IPS-18c (cell line): ENCODE results near the gene CFAP58.

Experiments
- H3K4me3 ChIP-seq: 2 replicates; pipeline ENCODE4 v1.7.0; 2013; ENCODE audit warnings: low read depth, mild to moderate bottlenecking, low read length, moderate library complexity; ENCODE audit not compliant: insufficient read depth
- H3K9me3 ChIP-seq: one replicate; pipeline ENCODE4 v1.6.1; 2013; ENCODE audit warnings: mild to moderate bottlenecking, low read length, moderate library complexity; ENCODE audit not compliant: control insufficient read depth, insufficient read depth

CFAP58 gene

DNA sequence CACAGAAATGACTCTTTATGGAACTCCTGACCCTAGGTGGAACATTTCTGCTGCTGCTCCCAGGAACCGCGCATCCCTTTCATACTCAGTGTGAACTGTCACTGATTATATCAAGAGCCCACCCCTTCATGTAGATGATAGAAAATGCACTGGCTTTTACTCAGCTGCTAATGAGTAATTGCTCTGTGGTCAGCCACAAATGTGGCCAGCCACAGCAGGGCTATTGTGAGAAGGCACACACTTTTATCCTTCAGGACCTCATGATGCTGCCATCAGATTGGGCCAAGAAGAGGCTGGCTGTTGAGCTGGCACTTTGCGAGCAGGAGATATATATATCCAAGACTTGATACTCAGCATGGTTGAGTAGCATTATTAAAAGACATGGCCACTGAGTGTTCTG is 124.7 kb downstream of the CFAP58 start:
- H3K4me3 ChIP-seq, result no peak overlapping the region
- H3K9me3 ChIP-seq, result no peaks in the 10 kb centered on the region

DNA sequence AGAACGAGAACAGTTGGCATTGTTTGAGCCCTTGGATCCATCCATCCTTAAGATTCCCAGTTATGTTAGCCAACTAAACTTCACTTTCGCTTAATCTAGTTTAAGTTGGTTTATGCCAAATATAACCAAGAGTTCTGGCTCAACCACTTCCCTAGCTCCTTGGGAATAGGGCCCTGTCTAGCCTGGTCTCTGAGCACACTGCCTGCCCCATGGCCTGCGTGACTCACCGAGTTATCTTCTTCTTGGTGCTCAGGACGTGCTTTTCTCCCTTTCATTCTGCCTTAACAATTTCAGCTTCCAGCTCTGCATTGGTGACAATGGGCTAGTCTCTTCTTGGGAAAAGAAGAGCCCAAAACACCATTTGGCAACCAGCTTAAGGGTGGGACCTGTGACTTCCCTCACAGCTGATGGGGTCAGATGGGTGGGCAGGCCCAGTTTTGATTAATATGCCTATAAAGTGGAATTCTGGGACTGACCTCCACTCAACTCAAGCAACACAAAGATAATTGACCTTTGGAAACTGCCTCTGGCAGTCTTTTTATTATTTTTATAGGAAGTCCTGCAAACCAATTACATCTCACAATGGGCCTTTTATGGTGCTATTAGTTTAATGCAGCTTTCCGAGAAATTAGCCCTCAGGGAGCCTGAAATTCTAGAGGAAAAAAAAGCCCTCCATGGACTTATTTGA is 126.4 kb downstream of the CFAP58 start:
- no peaks in the 10 kb centered on the region for H3K9me3 ChIP-seq

DNA sequence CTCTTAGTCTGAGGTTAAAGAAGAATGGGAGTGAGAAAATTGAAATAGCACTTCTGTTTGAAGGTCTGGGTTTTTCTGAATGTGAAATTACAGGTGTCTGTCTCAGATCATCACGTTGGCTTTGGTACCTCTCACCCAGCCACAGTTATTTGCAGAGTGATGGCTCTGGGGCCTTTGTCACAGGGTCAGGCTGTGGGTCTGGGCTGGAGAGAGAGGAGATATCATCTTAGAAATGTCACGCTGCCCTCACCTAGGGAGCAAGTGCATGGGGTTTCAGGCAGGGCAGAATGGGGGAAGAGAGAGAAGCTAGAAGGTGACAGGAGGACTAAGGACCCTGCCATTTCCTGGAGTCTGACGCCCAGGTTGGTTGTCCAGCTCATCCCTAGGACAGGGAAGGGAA is 127.2 kb downstream of the CFAP58 start:
- H3K4me3 ChIP-seq, result no peak overlapping the region
- no peaks in the 10 kb centered on the region for H3K9me3 ChIP-seq

More for the DNA sequence above, 126.4 kb downstream of the CFAP58 start:
- no peak overlapping the region for H3K4me3 ChIP-seq

DNA sequence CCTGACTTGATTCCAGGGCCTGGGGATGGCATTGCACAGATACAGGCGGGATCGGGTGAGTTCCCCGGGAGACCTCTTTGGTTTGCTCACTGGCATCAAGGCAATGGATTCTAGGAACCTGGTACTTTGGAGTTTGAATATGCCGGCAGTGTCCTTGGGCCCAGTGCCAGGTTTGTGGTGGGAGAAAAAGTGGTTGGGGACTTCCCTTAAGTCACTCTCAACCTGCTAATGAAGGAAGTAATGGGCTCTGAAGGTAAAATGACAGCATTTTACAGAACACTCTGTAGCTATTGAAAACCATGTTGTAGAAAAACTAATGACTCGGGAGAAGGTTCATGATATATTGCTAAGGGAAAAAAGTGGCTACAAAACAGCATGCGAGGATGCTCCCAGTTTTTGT is 129.9 kb downstream of the CFAP58 start:
- no peaks in the 10 kb centered on the region for H3K9me3 ChIP-seq
- no peak overlapping the region for H3K4me3 ChIP-seq

DNA sequence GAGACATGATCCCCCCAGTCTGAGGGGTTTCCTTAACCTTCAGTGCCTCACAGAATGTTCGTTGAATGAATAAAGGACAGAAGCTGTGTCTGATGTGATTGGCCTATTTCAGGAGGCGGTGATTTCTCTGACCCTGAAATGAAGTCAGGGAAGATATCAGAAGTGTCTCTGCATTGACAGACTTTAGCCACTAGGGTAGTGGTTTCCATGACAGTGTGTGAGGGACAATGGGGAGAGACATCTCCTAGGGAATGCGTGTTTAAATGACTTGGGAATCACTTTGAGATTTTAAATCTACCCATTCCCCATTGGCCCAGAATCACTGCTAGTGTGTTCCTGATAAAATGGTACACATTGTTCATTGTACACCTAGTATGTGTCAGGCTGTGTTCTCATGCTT is 132.0 kb downstream of the CFAP58 start:
- no peak overlapping the region for H3K4me3 ChIP-seq
- no peaks in the 10 kb centered on the region for H3K9me3 ChIP-seq

DNA sequence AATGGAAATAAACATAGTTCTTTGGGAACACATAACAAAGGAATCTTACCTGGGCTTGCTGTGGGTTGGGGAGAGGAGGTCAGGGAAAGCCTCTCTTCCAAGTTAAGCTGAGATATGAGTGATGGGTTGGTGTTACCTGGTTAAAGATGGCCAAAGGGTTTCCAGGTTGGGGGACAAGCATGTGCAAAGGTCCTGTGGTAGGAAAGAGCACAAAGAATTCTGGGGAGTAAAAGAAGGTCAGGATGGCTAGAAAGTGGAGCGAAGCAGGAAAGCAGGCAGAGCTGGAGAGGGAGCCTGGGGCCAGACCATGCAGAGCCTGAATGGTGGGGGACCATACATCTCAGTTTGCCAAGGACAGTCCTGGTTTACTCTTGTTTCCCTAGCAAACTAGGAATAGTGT is 133.2 kb downstream of the CFAP58 start:
- Histone ChIP-seq H3K4me3 (no peak overlapping the region), H3K9me3 (no peaks in the 10 kb centered on the region)

DNA sequence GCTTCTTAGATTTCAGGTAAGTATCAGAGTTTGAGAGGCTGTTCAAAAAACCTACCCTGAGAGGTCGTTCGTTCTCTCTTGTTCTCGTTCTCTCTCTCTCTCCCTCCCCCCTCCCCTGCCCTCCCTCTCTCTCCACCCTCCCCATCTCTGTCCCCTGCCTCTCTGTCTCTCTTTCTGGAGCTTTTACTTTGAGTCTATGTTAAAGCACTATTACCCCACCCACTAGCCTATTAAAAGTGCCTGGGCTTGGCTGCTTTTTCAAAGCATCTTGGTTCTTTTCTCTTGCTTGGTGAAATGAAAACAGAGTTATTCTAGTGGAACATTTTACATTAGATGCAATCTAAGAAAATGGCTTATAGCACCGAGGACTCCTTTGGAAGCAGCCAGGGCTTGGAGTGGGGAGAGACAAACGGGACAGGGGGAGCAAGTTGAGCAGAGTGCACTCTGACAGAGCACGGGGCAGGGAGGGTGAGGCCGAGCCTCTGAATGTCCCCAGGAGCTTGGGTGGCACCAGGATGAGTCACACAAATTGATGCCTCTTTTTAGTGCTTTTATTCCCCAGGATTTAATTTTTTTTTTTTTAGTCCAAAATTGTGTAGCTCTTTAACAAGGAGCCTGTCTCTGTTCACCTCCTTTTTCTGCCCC is 134.3 kb downstream of the CFAP58 start:
- H3K9me3 ChIP-seq, result no peaks in the 10 kb centered on the region

DNA sequence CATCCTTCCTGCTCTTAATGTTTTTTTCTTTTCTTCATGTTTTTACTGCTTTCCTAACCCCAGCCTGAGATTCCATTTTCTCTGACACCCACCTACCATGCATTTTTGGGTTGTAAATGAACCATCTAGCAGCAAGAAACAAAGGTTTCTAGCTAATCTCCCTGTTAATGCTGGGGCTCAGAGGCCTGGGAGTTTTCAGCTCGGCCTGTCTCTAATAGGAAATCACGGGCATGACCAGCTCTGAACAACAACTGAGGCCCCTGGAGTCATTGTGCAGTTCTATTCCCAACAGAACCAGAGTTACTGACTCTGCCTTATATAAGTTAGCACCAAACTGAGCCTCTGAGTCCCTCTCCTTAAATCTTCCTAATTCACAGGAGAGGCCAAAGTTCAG is 134.8 kb downstream of the CFAP58 start:
- Histone ChIP-seq H3K4me3 (no peak overlapping the region), H3K9me3 (peaks cover 2% of the 10 kb centered on the region)

More for the DNA sequence above, 134.3 kb downstream of the CFAP58 start:
- H3K4me3 ChIP-seq, result no peak overlapping the region

DNA sequence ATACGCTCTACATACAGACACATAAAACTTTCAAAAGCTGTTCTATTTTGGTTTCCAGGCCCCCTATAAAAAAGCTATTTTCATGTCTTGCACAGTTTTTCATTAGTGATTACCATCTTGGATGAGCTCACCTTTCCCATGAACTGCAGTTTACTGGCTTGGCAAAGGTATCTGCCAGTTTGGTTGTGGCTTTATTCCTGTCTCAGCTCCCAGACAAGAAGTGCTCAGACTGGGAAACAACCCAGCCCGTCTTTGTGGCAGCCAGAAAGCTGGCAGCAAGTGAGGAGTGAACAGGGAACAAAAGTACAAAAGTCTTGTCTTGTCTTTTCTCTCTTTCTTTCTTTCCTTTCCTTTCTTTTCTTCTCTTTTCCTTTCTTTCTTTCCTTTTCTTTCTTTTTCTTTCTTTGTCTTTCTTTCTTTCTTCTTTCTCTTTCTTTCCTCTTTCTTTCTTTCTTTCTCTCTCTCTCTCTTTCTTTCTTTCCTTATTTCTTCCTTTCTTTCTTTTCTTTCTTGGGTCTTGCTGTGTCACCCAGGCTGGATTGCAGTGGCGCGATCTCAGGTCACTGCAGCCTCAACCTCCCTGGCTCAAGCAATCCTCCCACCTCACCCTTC is 138.8 kb downstream of the CFAP58 start:
- Histone ChIP-seq H3K9me3 (peaks cover 2% of the 10 kb centered on the region), H3K4me3 (no peak overlapping the region)

DNA sequence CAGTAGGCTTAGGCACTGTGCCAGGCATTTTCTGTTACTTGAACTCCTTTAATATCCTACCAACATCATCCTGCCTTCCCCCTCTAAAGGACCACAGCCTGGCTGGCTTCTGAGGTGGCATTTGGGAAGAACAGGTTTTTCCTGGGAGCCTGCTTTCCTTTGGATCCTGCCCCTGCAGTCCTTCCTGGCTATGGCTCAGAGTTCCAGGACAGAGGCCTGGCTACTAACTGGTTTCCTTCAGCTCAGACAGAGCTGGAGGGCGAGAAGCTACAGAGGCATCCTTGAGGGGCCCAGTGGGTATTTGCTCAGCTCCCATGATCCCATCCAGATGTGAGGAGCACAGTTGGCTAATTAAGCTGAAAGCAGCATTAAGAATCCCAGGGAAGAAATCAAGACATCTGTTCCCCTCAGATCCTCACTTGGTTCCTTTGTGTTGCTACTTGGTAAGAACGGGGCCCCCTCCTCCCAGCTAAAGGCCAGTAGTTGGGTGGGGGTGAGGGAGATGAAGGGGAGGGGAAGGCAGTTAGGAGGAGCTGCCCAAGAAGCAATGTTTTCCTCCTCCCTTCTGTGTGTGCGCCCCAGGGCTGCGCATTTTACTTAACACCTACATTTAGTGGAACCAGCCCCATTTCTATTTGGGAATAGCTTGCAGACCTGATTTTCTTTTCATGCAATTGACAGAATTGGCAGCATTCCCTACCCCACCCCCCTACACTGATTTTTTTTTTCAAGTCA is 144.9 kb downstream of the CFAP58 start:
- Histone ChIP-seq H3K4me3 (no peak overlapping the region), H3K9me3 (no peaks in the 10 kb centered on the region)

DNA sequence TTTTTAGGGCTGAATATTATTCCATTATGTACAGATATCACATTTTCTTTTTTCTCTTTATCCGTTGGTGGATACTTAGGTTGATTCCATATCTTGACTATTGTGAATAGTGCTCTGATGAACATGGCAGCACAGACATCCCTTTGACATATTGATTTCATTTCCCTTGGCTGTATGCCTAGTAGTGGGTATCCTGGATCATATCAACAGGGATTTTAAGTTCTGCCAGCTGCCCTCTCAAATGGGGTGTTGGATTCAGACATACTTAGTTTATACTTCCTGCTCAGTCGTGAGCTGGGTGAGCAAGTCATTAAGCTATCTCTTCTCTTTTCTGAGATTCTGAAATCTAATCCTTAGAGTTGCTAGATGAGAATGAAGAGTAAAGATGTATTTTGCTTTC is 147.8 kb downstream of the CFAP58 start:
- Histone ChIP-seq H3K4me3 (no peak overlapping the region), H3K9me3 (no peaks in the 10 kb centered on the region)

DNA sequence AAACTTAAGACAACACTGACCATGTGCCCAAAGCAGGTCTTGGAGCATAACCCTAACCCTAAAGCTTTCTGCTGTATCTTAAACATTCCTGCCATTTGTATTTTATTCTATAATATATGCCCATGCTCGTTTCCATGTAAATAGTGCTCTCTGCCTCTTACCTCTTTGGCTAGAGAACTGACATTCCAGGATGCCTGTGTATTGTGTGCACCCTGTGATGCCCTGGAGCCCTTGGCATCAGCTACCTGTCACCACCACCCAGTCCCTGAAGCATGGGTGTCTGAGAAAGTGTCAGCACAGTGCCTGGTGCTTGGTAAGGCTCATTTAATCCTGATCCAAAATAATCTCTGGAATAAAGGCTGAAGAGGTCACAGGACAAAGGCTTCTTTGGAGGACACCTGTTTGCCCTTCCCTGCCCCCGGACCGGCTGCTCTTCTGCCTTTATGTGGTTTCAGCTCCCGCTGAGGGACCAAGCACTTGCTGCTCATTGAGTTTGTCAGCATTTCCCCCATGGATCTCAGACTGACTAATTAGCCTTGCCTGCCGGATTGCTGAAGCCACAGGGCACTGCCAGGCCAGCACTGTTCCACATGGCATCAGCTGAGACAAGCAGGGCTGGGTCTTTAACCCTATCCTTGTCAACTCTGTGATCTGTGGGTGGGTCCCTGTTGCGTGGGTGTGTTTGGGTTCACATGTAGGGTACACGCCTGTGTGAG is 148.4 kb downstream of the CFAP58 start:
- no peak overlapping the region for H3K4me3 ChIP-seq
- no peaks in the 10 kb centered on the region for H3K9me3 ChIP-seq

DNA sequence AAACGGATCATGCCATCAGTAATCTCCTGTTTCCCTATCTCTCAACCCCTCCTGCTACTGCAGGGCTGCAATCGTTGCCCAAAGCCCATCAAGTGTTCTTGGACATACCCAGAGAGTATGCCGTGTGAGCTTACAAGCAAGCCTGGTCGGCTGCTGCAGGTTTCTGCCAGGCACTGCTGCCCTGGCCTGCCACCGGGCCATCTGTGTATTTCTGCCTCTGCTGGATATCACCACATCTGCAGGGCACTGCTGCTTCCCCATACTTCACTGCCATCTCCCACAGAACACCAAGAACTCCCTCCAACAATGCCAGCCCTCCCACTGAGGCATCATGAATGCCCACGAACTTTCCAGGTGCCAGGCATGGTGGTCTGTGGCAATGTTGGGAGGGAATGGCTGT is 149.3 kb downstream of the CFAP58 start:
- Histone ChIP-seq H3K4me3 (no peak overlapping the region), H3K9me3 (no peaks in the 10 kb centered on the region)
